H9 (cell line): Measurements from ENCODE around the gene PRUNE2. TPM values are rescaled to one million over a fixed set of nuclear protein-coding genes. Genes with fewer than 3 reads are reported as not detected.

Experiments
- DNase-seq: peaks from one replicate; pipeline ENCODE4 v3.0.0-alpha.2; 2017
- H2AFZ ChIP-seq: one replicate; pipeline ENCODE4 v1.6.1; 2013; ENCODE audit warnings: mild to moderate bottlenecking, low read length, control low read depth, moderate library complexity
- H2AK5ac ChIP-seq: 2 replicates; pipeline ENCODE4 v1.6.1; 2013; ENCODE audit warnings: low read length, control low read depth, mixed read lengths; ENCODE audit not compliant: insufficient read length
- H2BK120ac ChIP-seq: one replicate; pipeline ENCODE4 v1.6.1; 2013; ENCODE audit warnings: low read depth, mild to moderate bottlenecking, low read length, control low read depth, inconsistent platforms; ENCODE audit not compliant: poor library complexity, severe bottlenecking
- H2BK12ac ChIP-seq: 2 replicates; pipeline ENCODE4 v1.6.1; 2013; ENCODE audit warnings: low read length, control low read depth, mixed read lengths, low read depth; ENCODE audit not compliant: insufficient read length
- H2BK15ac ChIP-seq: 2 replicates; pipeline ENCODE4 v1.6.1; 2013; ENCODE audit warnings: low read depth, low read length, control low read depth
- H2BK20ac ChIP-seq: one replicate; pipeline ENCODE4 v1.6.1; 2013; ENCODE audit warnings: low read depth, mild to moderate bottlenecking, low read length, control low read depth, inconsistent platforms; ENCODE audit not compliant: poor library complexity, severe bottlenecking
- H2BK5ac ChIP-seq: 2 replicates; pipeline ENCODE4 v1.6.1; 2013; ENCODE audit warnings: low read length, control low read depth, mixed read lengths; ENCODE audit not compliant: insufficient read length
- H3K14ac ChIP-seq: 2 replicates; pipeline ENCODE4 v1.6.1; 2013; ENCODE audit warnings: low read length, control low read depth; ENCODE audit not compliant: insufficient read depth
- H3K18ac ChIP-seq: 2 replicates; pipeline ENCODE4 v1.6.1; 2013; ENCODE audit warnings: low read depth, mild to moderate bottlenecking, mixed read lengths, low read length, control low read depth; ENCODE audit not compliant: insufficient read length
- H3K23ac ChIP-seq: 2 replicates; pipeline ENCODE4 v1.6.1; 2013; ENCODE audit warnings: low read length, control low read depth, mixed read lengths, low read depth; ENCODE audit not compliant: insufficient read length
- H3K23me2 ChIP-seq: 2 replicates; pipeline ENCODE4 v1.6.1; 2013; ENCODE audit warnings: low read depth, mild to moderate bottlenecking, mixed read lengths, low read length, control low read depth; ENCODE audit not compliant: insufficient read length, poor library complexity, severe bottlenecking
- H3K27ac ChIP-seq: 2 replicates; pipeline ENCODE4 v1.5.1; 2013; ENCODE audit warnings: low read length, control low read depth, mixed read lengths, low read depth; ENCODE audit not compliant: insufficient read length
- H3K27me3 ChIP-seq: 2 replicates; pipeline ENCODE4 v1.6.1; 2013; ENCODE audit warnings: low read length, control low read depth, inconsistent platforms; ENCODE audit not compliant: insufficient read depth
- H3K4ac ChIP-seq: 2 replicates; pipeline ENCODE4 v1.6.1; 2013; ENCODE audit warnings: low read depth, mild to moderate bottlenecking, control low read depth, inconsistent platforms, low read length, moderate library complexity
- H3K4me1 ChIP-seq: 2 replicates; pipeline ENCODE4 v1.6.1; 2013; ENCODE audit warnings: low read length, control low read depth, inconsistent platforms; ENCODE audit not compliant: insufficient read depth
- H3K4me2 ChIP-seq: 2 replicates; pipeline ENCODE4 v1.6.1; 2013; ENCODE audit warnings: low read length, control low read depth, mixed read lengths; ENCODE audit not compliant: insufficient read length, insufficient read depth
- H3K56ac ChIP-seq: 2 replicates; pipeline ENCODE4 v1.6.1; 2013; ENCODE audit warnings: low read depth, mild to moderate bottlenecking, mixed read lengths, low read length, control low read depth; ENCODE audit not compliant: insufficient read length
- H3K79me1 ChIP-seq: 2 replicates; pipeline ENCODE4 v1.6.1; 2013; ENCODE audit warnings: low read depth, mild to moderate bottlenecking, moderate library complexity, low read length, control low read depth, inconsistent platforms; ENCODE audit not compliant: insufficient read depth, poor library complexity, severe bottlenecking
- H3K79me2 ChIP-seq: 2 replicates; pipeline ENCODE4 v1.6.1; 2013; ENCODE audit warnings: low read length, control low read depth, inconsistent platforms; ENCODE audit not compliant: insufficient read depth
- H3K9ac ChIP-seq: 2 replicates; pipeline ENCODE4 v1.6.1; 2013; ENCODE audit warnings: low read length, control low read depth, mixed read lengths; ENCODE audit not compliant: insufficient read length; ENCODE audit errors: extremely low read depth
- H3K9me3 ChIP-seq: one replicate; pipeline ENCODE4 v1.6.1; 2013; ENCODE audit warnings: low read depth, low read length, inconsistent platforms; ENCODE audit not compliant: control insufficient read depth
- H3T11ph ChIP-seq: one replicate; pipeline ENCODE4 v1.6.1; 2013; ENCODE audit warnings: mild to moderate bottlenecking, low read length, control low read depth, inconsistent platforms
- H4K20me1 ChIP-seq: one replicate; pipeline ENCODE4 v1.6.1; 2013; ENCODE audit not compliant: control insufficient read depth, insufficient read length, insufficient read depth
- H4K5ac ChIP-seq: 2 replicates; pipeline ENCODE4 v1.6.1; 2013; ENCODE audit warnings: low read depth, mild to moderate bottlenecking, mixed read lengths, low read length, control low read depth; ENCODE audit not compliant: insufficient read length
- H4K8ac ChIP-seq: replicated peaks from 2 replicates; pipeline ENCODE4 v1.6.1; 2013; ENCODE audit warnings: low read length, control low read depth, mixed read lengths, low read depth; ENCODE audit not compliant: insufficient read length
- H4K91ac ChIP-seq: 2 replicates; pipeline ENCODE4 v1.6.1; 2013; ENCODE audit warnings: low read depth, mild to moderate bottlenecking, moderate library complexity, mixed read lengths, low read length, control low read depth; ENCODE audit not compliant: insufficient read length
- H3K27ac Mint-ChIP-seq, 3 experiments: 2 replicates in 2 of 3; 3 replicates in 1 of 3; pipeline ENCODE4 v1.8.0; 2020 to 2021; ENCODE audit warnings: mixed read lengths in 3 of 3, mild to moderate bottlenecking in 1 of 3, moderate library complexity in 1 of 3
- H3K27me3 Mint-ChIP-seq: 2 replicates; pipeline ENCODE4 v1.8.0; 2021; ENCODE audit warnings: low read depth, mild to moderate bottlenecking, moderate library complexity, mixed read lengths
- H3K36me3 Mint-ChIP-seq, 3 experiments: 2 replicates in 2 of 3; 3 replicates in 1 of 3; pipeline ENCODE4 v1.8.0; 2020 to 2021; ENCODE audit warnings: low read depth in 3 of 3, mixed read lengths in 3 of 3; ENCODE audit not compliant: insufficient read depth in 1 of 3
- H3K4me1 Mint-ChIP-seq, 2 experiments: 2 replicates each; pipeline ENCODE4 v1.8.0; 2020; ENCODE audit warnings: mixed read lengths in 2 of 2
- H3K4me3 Mint-ChIP-seq, 2 experiments: 2 replicates in 1 of 2; 3 replicates in 1 of 2; pipeline ENCODE4 v1.8.0; 2020 to 2021; ENCODE audit warnings: mild to moderate bottlenecking in 2 of 2, mixed read lengths in 2 of 2, moderate library complexity in 1 of 2
- H3K9me3 Mint-ChIP-seq, 2 experiments: 2 replicates in 1 of 2; 3 replicates in 1 of 2; pipeline ENCODE4 v1.8.0; 2020; ENCODE audit warnings: mild to moderate bottlenecking in 2 of 2, mixed read lengths in 2 of 2, moderate library complexity in 1 of 2
- total RNA-seq: library from RNA; stranded (reverse); gene quantifications from 2 replicates; pipeline ENCODE4 v1.2.1, GENCODE V29; 2021
- TF ChIP-seq, protein P1 (sequence below): fragments of 200-600 bp; sonication (generic); conservative IDR thresholded peaks from 3 replicates; pipeline ENCODE4 v1.8.0; 2021; ENCODE audit warnings: antibody characterized with exemption, mild to moderate bottlenecking

PRUNE2 gene
- total RNA-seq, 1 experiment from 2014 or later, result 12.1 TPM

DNA sequence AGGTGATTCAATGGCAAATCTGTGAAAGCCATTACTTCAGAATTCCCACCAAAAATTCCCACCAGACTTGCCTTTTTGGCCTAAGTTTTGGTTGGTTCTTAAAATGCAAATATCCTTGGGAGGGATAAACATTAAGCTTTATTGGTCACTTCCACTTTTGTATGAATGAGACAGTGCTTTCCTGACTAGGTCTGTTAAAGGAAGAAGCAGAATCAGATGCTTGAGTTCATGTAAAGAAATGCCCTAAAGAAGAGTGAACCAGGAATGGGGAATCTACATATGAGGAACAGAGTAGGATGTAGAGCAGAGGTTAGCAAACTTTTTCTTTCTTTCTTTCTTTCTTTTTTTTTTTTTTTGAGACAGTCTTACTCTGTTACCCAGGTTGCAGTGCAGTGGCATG, 317.6 kb downstream of the PRUNE2 start:
- Histone ChIP-seq H3K9ac (no peak overlapping the region), H2BK120ac (no peak overlapping the region), H3K23me2 (no peaks in the 10 kb centered on the region), H3K23ac (no peak overlapping the region), H2BK12ac (no peak overlapping the region), H3K79me2 (no peaks in the 10 kb centered on the region), H3K27me3 (no peaks in the 10 kb centered on the region), H3T11ph (no peak overlapping the region), H2BK5ac (no peak overlapping the region), H3K56ac (no peak overlapping the region), H2AFZ (no peak overlapping the region), H3K18ac (no peak overlapping the region), H3K9me3 (no peaks in the 10 kb centered on the region), H3K4me2 (no peak overlapping the region), H3K14ac (no peak overlapping the region), H2AK5ac (no peak overlapping the region), H4K20me1 (no peaks in the 10 kb centered on the region), H3K4me1 (peaks cover 4% of the 10 kb centered on the region; the same call in 1 of the 2 replicates), H3K27ac (no peak overlapping the region), H4K8ac (no peak overlapping the region), H2BK20ac (no peak overlapping the region), H4K91ac (no peak overlapping the region), H3K79me1 (no peaks in the 10 kb centered on the region), H2BK15ac (no peak overlapping the region), H3K4ac (no peak overlapping the region), H4K5ac (no peak overlapping the region)
- H3K27ac Mint-ChIP-seq, result no peak overlapping the region
- H3K27me3 Mint-ChIP-seq, result peaks cover 4% of the 10 kb centered on the region; the same call in 1 of the 2 replicates
- H3K4me3 Mint-ChIP-seq, result no peak overlapping the region
- TF ChIP-seq, protein P1, sequence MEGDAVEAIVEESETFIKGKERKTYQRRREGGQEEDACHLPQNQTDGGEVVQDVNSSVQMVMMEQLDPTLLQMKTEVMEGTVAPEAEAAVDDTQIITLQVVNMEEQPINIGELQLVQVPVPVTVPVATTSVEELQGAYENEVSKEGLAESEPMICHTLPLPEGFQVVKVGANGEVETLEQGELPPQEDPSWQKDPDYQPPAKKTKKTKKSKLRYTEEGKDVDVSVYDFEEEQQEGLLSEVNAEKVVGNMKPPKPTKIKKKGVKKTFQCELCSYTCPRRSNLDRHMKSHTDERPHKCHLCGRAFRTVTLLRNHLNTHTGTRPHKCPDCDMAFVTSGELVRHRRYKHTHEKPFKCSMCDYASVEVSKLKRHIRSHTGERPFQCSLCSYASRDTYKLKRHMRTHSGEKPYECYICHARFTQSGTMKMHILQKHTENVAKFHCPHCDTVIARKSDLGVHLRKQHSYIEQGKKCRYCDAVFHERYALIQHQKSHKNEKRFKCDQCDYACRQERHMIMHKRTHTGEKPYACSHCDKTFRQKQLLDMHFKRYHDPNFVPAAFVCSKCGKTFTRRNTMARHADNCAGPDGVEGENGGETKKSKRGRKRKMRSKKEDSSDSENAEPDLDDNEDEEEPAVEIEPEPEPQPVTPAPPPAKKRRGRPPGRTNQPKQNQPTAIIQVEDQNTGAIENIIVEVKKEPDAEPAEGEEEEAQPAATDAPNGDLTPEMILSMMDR, result no peak
- H3K36me3 Mint-ChIP-seq, result no peaks in the 10 kb centered on the region; a peak in 1 of 7 replicates
- peaks cover 25 to 32% of the 10 kb centered on the region in 2 experiments for H3K4me1 Mint-ChIP-seq
- no peaks in the 10 kb centered on the region for H3K9me3 Mint-ChIP-seq
- no peak for DNase-seq
